Breast epithelium (tissue), 4 donors: Measurements from ENCODE around the gene TFF3. TPM values are rescaled to one million over a fixed set of nuclear protein-coding genes. Genes with fewer than 3 reads are reported as not detected.

Experiments
- DNase-seq, 2 donors: peaks; one replicate each; pipeline ENCODE4 v3.0.0-alpha.2; 2019; ENCODE audit warnings: low spot score in 2 of 2
- H3K27ac ChIP-seq, 2 donors: fragments of 200-600 bp; sonication (generic) in 1 of 2; one replicate each; pipeline ENCODE4 v1.5.1; 2016 to 2019; ENCODE audit warnings: mild to moderate bottlenecking in 1 of 2
- H3K27me3 ChIP-seq, 2 donors: fragments of 200-600 bp; sonication (generic) in 1 of 2; one replicate each; pipeline versions ENCODE4 v1.5.1 to v1.6.0; 2017 to 2019; ENCODE audit warnings: control low read depth in 1 of 2, mild to moderate bottlenecking in 1 of 2
- H3K36me3 ChIP-seq: fragments of 200-600 bp; one replicate; pipeline ENCODE4 v1.5.1; 2019
- H3K4me1 ChIP-seq, 2 donors: fragments of 200-600 bp; sonication (generic); one replicate each; pipeline ENCODE4 v1.5.1; 2016 to 2019; ENCODE audit warnings: control low read depth in 1 of 2
- H3K4me3 ChIP-seq, 3 donors: fragments of 200-600 bp; sonication (generic); 1 replicate in 2 of 3; 2 replicates in 1 of 3; pipeline ENCODE4 v1.5.1; 2016 to 2019; ENCODE audit warnings: mild to moderate bottlenecking in 3 of 3, moderate library complexity in 2 of 3
- H3K9me3 ChIP-seq, 2 donors: fragments of 200-600 bp; sonication (generic) in 1 of 2; one replicate each; pipeline ENCODE4 v1.5.1; 2016 to 2019; ENCODE audit warnings: control low read depth in 1 of 2
- CTCF ChIP-seq, 3 donors: fragments of 450-650 bp; IDR thresholded peaks; one replicate each; pipeline ENCODE4 v1.5.1; 2016 to 2017; ENCODE audit warnings: antibody characterized with exemption in 3 of 3, mild to moderate bottlenecking in 3 of 3, moderate library complexity in 3 of 3
- POLR2A ChIP-seq: fragments of 450-650 bp; IDR thresholded peaks from one replicate; pipeline ENCODE4 v1.6.1; 2016; ENCODE audit warnings: antibody characterized with exemption, mild to moderate bottlenecking, moderate library complexity
- POLR2AphosphoS5 ChIP-seq, 3 donors: sonication (generic); formaldehyde crosslinking; IDR thresholded peaks; one replicate each; pipeline ENCODE4 v1.6.1; 2017; ENCODE audit warnings: antibody characterized with exemption in 3 of 3
- intact Hi-C: fragments of 100-400 bp; cut with DNase I; formaldehyde crosslinking; loops from one replicate; pipeline ENCODE4 v1.15.1; 2023; ENCODE audit warnings: low total_unique reads
- total RNA-seq, 3 donors: library from RNA; depleted of rRNA; stranded (reverse); fragments of >200 nt; gene quantifications; one replicate each; pipeline ENCODE4 v1.1.0, GENCODE V29; 2016

The TFF3 gene
- total RNA-seq, 3 donors from 2014 or later: 0.96 to 108 (median 11.4) TPM

GRCh38 chr21:42272109-42272962 is 42.9 kb downstream of the TFF3 start:
- no peak for DNase-seq
- Histone ChIP-seq H3K4me1 (no peaks in the 10 kb centered on the region), H3K27me3 (no peaks in the 10 kb centered on the region), H3K9me3 (no peaks in the 10 kb centered on the region), H3K36me3 (no peaks in the 10 kb centered on the region), H3K4me3 (no peak overlapping the region), H3K27ac (no peak overlapping the region)
- intact Hi-C loops: no loop called here
- TF ChIP-seq POLR2AphosphoS5 (IDR thresholded peaks at IDR 0.05) (no peak), POLR2A (no peak), CTCF (IDR thresholded peaks at IDR 0.05) (no peak)

- Histone ChIP-seq H3K27ac (no peak overlapping the region), H3K9me3 (no peaks in the 10 kb centered on the region), H3K4me1 (no peaks in the 10 kb centered on the region), H3K27me3 (no peaks in the 10 kb centered on the region), H3K4me3 (no peak overlapping the region), H3K36me3 (no peaks in the 10 kb centered on the region)
- intact Hi-C loops: no loop called here
- no peak for DNase-seq
- TF ChIP-seq CTCF (IDR thresholded peaks at IDR 0.05): no peak
- no peak for TF ChIP-seq POLR2AphosphoS5 (IDR thresholded peaks at IDR 0.05)
- TF ChIP-seq POLR2A: no peak
These were observed 44.1 kb downstream of the TFF3 start for GRCh38 chr21:42271065-42271464.

- no peaks in the 10 kb centered on the region for H3K27me3 ChIP-seq
- H3K27ac ChIP-seq: no peak overlapping the region
- TF ChIP-seq POLR2A (no peak), CTCF (IDR thresholded peaks at IDR 0.05) (no peak), POLR2AphosphoS5 (IDR thresholded peaks at IDR 0.05) (no peak)
- intact Hi-C loops: no loop called here
- no peak overlapping the region for H3K4me3 ChIP-seq
- no peaks in the 10 kb centered on the region for H3K9me3 ChIP-seq
- no peaks in the 10 kb centered on the region for H3K36me3 ChIP-seq
- H3K4me1 ChIP-seq: peaks cover 0 to 1% of the 10 kb centered on the region in 2 donors
- DNase-seq: no peak
These were observed 45.8 kb downstream of the TFF3 start for GRCh38 chr21:42269386-42269785.

- no peak for DNase-seq
- no peak overlapping the region for H3K27ac ChIP-seq
- TF ChIP-seq POLR2AphosphoS5 (IDR thresholded peaks at IDR 0.05): no peak
- no peak for TF ChIP-seq POLR2A
- TF ChIP-seq CTCF (IDR thresholded peaks at IDR 0.05): no peak
- no peaks in the 10 kb centered on the region for H3K27me3 ChIP-seq
- peaks cover 9 to 13% of the 10 kb centered on the region in 2 donors for H3K4me1 ChIP-seq
- intact Hi-C loops: no loop called here
- no peak overlapping the region for H3K4me3 ChIP-seq
- no peaks in the 10 kb centered on the region for H3K36me3 ChIP-seq
- no peaks in the 10 kb centered on the region for H3K9me3 ChIP-seq
These were observed 48.1 kb downstream of the TFF3 start for GRCh38 chr21:42266971-42267556.

- intact Hi-C loops: no loop called here
- H3K36me3 ChIP-seq: no peaks in the 10 kb centered on the region
- no peak for TF ChIP-seq POLR2A
- no peak for TF ChIP-seq POLR2AphosphoS5 (IDR thresholded peaks at IDR 0.05)
- TF ChIP-seq CTCF (IDR thresholded peaks at IDR 0.05): no peak
- no peak overlapping the region for H3K27ac ChIP-seq
- no peaks in the 10 kb centered on the region for H3K27me3 ChIP-seq
- H3K9me3 ChIP-seq: no peaks in the 10 kb centered on the region
- no peak overlapping the region for H3K4me3 ChIP-seq
- no peak for DNase-seq
- H3K4me1 ChIP-seq: peaks cover 9 to 14% of the 10 kb centered on the region in 2 donors
These were observed 49.9 kb downstream of the TFF3 start for GRCh38 chr21:42265231-42265812.
